GM19372 (cell line): Measurements from ENCODE around the gene KAT6B.

Source experiments
- ATAC-seq: cut with Tn5 transposase; IDR thresholded peaks from one replicate; pipeline ENCODE4 v1.9.1; 2021; ENCODE audit warnings: mild to moderate bottlenecking, low read depth, moderate library complexity; ENCODE audit not compliant: unreplicated experiment

The KAT6B gene

GRCh38 chr10:74944205-74944604, 117.8 kb downstream of the KAT6B start:
- no peak for ATAC-seq

DNA sequence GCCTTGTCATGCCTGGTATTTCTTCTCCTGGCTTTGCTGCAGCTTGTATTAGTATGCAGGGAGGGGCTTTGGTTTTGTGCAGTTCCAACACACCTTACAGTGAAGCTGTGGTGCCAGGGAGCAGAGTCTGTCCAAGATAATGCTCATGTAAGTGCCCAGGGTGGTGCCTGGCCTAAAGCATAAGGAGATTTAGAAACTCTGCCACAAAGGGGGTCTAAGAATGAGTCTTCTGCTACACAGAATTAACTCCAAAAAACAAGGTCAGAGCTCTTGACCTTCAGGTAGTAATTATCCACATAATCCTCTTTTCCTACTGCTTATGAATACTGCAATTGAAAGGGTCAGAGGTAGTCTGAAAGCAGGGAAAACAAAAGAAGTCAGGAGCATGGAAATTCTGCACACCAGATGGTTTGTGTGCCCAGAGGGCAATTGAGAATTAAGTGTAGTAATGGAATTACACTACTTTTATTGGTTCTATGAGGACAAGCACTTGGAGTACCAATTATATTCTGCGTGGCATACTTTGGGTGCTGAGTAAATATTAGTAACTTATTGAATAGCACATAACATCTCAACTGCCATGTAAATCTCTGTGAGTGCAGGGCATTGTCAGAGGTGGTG, 121.5 kb downstream of the KAT6B start:
- no peak for ATAC-seq

DNA sequence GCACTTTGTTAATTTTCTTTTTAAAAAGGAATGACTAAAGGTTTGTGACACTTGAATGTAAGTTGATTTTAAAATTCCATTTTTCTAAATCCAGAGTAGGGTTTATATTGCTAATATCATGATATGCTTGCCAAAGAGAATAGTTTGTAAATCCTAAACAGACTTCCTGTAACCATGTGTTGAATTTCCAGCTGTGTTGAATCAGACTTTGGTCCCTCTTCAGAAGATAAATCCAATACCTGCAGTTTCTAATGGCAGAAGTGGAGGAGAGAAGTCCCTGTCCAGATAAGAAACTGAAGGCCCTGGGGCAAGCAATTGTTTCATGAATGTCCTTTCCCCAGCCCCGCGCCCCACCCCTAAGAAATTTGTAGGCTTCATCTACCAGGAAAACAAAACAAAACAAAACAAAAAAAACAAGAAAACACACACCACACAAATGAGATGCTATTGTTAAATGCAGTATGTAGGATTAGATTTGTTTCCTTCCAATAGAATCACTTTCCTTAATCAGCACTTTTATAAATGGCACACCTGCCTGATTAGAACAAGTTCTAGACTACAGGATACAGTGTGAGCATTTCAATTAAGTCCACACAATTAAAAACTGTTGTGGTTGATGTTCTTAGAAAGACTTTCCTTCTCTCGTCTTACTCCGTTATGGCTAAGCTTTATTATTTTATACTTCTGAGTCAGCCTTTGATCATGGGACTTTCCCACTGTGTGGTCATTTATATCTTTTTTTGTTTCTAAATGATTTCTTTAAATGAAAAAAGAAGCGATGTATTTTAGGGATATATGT, 122.8 kb downstream of the KAT6B start:
- no peak for ATAC-seq

GRCh38 chr10:74949843-74950765, 123.7 kb downstream of the KAT6B start:
- no peak for ATAC-seq

DNA sequence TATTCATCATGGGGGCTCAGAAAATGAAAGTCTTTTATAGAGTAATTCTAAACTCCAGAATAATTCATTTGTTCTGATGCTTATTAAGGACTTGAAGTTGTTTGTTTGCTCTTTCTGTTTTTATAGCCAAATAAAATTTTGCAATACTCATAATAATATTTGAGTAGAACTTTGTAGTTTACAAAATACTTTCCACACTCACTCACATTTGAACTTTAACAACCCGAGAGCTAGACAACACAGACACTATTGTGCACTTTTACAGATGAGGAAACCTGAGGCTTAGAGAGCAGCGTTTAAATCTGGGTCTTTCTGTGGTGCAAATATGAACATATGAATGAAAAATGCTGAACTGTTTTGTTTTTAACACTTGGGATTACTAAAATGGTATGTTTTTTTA, 126.8 kb downstream of the KAT6B start:
- no peak for ATAC-seq

- ATAC-seq, result no peak
Observed at GRCh38 chr10:74955796-74956195, 129.4 kb downstream of the KAT6B start.

GRCh38 chr10:74956555-74957111, 130.2 kb downstream of the KAT6B start:
- no peak for ATAC-seq

GRCh38 chr10:74957285-74957961, 131.0 kb downstream of the KAT6B start:
- ATAC-seq, result no peak

- no peak for ATAC-seq
Observed at GRCh38 chr10:74958316-74958715, 131.9 kb downstream of the KAT6B start.

- ATAC-seq, result no peak
Observed at GRCh38 chr10:74960670-74961069, 134.3 kb downstream of the KAT6B start.

DNA sequence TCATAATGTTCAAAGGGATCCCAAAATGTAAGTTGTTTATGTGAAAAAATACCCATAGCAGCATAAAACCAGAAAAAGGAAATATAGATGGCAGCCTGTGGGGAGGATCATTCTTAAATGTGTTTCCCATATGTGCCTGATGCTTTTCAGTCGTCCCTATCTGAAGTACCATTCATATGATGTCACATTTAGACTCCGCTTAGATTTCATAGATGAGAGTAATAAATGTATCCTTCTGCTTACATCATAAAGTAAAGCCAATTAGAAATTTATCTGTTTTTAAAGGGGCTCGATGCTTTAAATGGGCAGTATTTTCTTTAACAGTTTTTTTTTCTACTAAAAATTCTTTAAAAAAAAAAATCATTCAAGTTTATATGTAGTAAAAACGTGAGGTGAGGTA, 136.1 kb downstream of the KAT6B start:
- ATAC-seq, result no peak

DNA sequence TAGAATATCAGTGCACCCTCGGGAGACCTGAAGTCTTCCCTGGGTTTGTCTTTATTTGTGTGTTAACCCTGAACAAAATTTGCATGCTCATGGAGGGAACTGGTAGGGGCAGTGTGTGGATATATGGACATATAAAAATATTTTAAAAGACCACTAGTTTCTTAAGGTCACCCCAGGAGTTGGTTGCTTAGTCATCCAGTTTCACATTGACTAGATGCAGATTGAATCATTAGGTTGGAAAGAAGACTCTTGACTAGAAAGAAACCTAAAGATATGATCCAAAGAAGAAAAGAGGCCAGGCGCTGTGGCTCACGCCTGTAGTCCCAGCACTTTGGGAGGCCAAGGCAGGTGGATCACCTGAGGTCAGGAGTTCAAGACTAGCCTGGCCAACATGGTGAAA, 137.1 kb downstream of the KAT6B start:
- ATAC-seq, result no peak

- no peak for ATAC-seq
Observed at GRCh38 chr10:74967911-74968666, 141.7 kb downstream of the KAT6B start.

DNA sequence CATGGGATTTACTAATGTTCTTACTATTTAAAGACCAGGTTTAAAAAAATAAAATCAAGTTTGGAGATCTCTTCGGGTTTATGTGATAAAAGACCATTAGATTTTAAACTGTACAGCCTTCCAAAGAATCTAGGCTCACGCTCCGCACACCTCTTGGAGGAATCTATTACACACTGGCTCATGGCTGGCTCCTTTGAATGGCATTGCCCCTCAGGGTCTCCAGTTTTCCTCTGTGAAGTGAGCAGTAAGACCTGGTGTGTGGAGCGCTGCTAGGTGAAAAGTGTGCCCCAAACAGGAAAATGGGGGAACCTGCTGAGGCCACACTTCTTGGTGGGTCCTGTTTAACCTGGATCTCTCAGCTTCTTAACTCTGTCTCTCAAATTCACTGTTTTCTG, 142.3 kb downstream of the KAT6B start:
- ATAC-seq, result no peak

DNA sequence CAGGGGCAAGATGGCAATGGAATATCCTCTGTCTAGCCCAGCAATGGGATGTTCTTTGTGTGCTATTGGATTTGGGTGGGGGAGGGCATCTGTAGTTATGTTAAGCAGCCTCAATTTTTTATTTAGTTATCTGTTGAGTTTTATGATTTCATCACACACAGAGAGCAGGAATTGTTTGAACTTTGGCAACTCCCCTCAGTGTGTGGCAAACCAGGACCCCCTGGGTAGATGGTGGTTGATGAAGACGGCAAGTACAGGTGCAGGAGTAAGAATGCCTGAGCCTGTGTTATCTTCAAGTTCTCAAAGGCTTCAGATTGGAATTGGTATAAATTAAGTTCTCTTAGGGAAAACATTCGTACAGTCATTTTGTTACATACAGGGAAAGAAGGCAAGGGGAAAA, 142.7 kb downstream of the KAT6B start:
- no peak for ATAC-seq

- ATAC-seq, result no peak
Observed at GRCh38 chr10:74969530-74969929, 143.1 kb downstream of the KAT6B start.

DNA sequence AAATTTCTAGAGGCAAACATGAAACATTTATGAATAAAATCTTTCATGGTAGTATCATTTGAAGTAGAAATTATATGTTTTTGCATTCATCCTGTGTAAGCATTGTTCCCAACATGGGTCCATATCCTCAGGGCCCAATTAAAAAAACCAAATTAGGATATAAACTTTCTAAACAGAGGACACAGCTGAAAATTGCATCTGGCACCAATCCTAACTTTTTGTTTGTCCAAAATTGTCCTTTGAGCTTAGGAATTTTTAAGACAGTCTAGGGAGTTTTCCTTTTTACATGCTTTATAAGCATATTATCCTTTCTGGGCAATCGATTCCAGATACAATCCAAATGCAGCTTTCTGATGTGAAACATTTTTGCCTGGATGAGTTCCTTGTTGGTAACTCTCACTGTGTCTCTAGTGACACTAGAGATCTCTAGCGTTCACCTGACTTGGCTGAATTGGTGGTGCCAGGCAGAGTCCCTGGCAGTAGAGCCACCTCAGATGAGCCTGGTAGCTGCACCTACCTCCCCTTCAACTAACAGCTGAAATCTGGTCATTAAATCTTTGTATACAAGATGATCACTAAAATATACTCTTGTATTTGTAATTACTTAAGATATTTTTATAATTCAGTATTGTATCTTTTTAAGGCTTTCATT, 147.5 kb downstream of the KAT6B start:
- ATAC-seq, result no peak

DNA sequence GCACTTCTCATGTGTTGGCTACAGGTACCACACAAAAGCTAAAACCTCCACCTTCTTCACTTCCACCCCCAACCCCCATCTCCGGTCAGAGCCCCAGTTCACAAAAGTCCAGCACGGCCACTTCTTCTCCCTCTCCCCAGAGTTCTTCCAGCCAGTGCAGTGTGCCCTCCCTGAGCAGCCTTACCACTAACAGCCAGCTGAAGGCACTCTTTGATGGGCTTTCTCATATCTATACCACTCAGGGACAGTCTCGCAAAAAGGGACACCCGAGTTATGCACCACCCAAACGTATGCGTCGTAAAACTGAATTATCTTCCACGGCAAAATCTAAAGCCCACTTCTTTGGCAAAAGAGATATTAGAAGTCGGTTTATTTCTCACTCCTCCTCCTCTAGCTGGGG, 149.4 kb downstream of the KAT6B start:
- ATAC-seq, result no peak

- no peak for ATAC-seq
Observed at GRCh38 chr10:74976565-74976964, 150.2 kb downstream of the KAT6B start.
